DOHH2 (cell line): ENCODE data around the gene ABHD4.

ENCODE experiments used
- H3F3A ChIP-seq: fragments of 200-600 bp; sonication (generic), shearing (Covaris generic); 2 replicates; pipeline ENCODE4 v1.6.0; 2016; ENCODE audit warnings: antibody characterized with exemption, mild to moderate bottlenecking; ENCODE audit not compliant: control insufficient read depth, insufficient read depth
- H3K27ac ChIP-seq: fragments of 200-600 bp; sonication (generic); 2 replicates; pipeline ENCODE4 v1.5.1; 2014; ENCODE audit warnings: low read depth, mild to moderate bottlenecking, low read length, moderate library complexity
- H3K27me3 ChIP-seq: fragments of 200-600 bp; sonication (generic); 2 replicates; pipeline ENCODE4 v1.6.1; 2014; ENCODE audit warnings: mild to moderate bottlenecking, low read length, mixed read lengths; ENCODE audit not compliant: control insufficient read depth
- H3K36me3 ChIP-seq: fragments of 200-600 bp; sonication (generic); 2 replicates; pipeline ENCODE4 v1.6.1; 2014; ENCODE audit warnings: mild to moderate bottlenecking, low read length, moderate library complexity, mixed read lengths; ENCODE audit not compliant: control insufficient read depth
- H3K4me1 ChIP-seq: fragments of 200-600 bp; sonication (generic); 2 replicates; pipeline ENCODE4 v1.6.1; 2014; ENCODE audit warnings: mild to moderate bottlenecking, low read length, mixed read lengths; ENCODE audit not compliant: control insufficient read depth
- H3K4me2 ChIP-seq: fragments of 200-600 bp; sonication (generic); 2 replicates; pipeline ENCODE4 v1.6.0; 2014; ENCODE audit warnings: mild to moderate bottlenecking, low read length, moderate library complexity
- H3K4me3 ChIP-seq: fragments of 200-600 bp; sonication (generic); 2 replicates; pipeline ENCODE4 v1.5.1; 2014; ENCODE audit warnings: mild to moderate bottlenecking, low read length, mixed read lengths
- H3K79me2 ChIP-seq: fragments of 200-600 bp; sonication (generic); 2 replicates; pipeline ENCODE4 v1.6.1; 2014; ENCODE audit warnings: mild to moderate bottlenecking, low read length, mixed read lengths; ENCODE audit not compliant: control insufficient read depth
- H3K9me2 ChIP-seq: fragments of 200-600 bp; sonication (generic); replicated peaks from 2 replicates; pipeline ENCODE4 v1.6.1; 2014; ENCODE audit warnings: mild to moderate bottlenecking, low read length, mixed read lengths; ENCODE audit not compliant: control insufficient read depth
- H3K9me3 ChIP-seq: fragments of 200-600 bp; sonication (generic); 2 replicates; pipeline ENCODE4 v1.6.1; 2014; ENCODE audit warnings: antibody characterized with exemption, low read length, mixed read lengths; ENCODE audit not compliant: control insufficient read depth, insufficient read depth
- H4K20me1 ChIP-seq: fragments of 200-600 bp; sonication (generic); 2 replicates; pipeline ENCODE4 v1.6.0; 2014; ENCODE audit warnings: low read depth, mild to moderate bottlenecking, antibody characterized with exemption, low read length, moderate library complexity; ENCODE audit not compliant: control insufficient read depth, insufficient read depth
- EZH2phosphoT487 ChIP-seq: fragments of 200-600 bp; sonication (generic); IDR thresholded peaks from 2 replicates; pipeline ENCODE4 v1.6.1; 2017; ENCODE audit warnings: borderline replicate concordance, mild to moderate bottlenecking, antibody characterized with exemption, low read length, moderate library complexity, mixed read lengths
- TF ChIP-seq, protein P1 (sequence below): fragments of 200-600 bp; sonication (generic); IDR thresholded peaks from one replicate; pipeline ENCODE4 v1.5.1; 2014; ENCODE audit warnings: antibody characterized with exemption, mild to moderate bottlenecking, low read depth, low read length; ENCODE audit not compliant: poor library complexity, severe bottlenecking

The ABHD4 gene

DNA sequence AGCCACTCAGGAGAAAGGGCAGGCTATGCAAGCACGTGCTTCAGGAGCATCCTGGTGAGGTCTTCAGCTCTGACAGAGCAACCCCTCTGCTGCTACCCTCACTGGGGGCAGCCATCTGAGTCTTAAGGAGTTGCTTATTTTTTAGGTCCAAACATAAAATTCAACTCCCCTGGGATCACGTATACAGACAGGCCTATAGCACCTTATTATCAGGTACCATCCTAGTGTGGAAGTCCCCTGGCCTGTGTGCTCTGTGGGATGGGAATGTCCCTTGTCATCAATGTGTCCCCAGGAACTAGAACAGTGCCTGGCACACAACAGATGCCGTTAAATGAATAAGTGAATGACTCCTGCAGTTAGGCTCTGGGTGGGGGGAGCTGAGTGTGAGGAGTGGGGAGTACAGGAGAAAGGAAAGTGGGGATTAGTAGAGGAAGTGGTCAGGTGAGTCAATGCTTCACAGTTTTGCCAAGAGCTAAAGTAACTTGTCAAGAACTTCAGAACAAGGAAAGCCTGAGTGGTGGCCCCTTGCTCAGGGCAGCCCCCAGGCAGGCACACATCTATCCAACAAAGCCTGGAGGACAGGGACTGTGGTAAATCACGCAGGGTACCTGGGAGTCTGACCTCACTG lies 42.6 kb upstream of the ABHD4 start:
- H3K4me1 ChIP-seq: peaks cover 95% of the 10 kb centered on the region
- no peaks in the 10 kb centered on the region for H3K9me3 ChIP-seq
- TF ChIP-seq, protein P1, sequence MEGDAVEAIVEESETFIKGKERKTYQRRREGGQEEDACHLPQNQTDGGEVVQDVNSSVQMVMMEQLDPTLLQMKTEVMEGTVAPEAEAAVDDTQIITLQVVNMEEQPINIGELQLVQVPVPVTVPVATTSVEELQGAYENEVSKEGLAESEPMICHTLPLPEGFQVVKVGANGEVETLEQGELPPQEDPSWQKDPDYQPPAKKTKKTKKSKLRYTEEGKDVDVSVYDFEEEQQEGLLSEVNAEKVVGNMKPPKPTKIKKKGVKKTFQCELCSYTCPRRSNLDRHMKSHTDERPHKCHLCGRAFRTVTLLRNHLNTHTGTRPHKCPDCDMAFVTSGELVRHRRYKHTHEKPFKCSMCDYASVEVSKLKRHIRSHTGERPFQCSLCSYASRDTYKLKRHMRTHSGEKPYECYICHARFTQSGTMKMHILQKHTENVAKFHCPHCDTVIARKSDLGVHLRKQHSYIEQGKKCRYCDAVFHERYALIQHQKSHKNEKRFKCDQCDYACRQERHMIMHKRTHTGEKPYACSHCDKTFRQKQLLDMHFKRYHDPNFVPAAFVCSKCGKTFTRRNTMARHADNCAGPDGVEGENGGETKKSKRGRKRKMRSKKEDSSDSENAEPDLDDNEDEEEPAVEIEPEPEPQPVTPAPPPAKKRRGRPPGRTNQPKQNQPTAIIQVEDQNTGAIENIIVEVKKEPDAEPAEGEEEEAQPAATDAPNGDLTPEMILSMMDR: no peak
- no peak for TF ChIP-seq EZH2phosphoT487
- H3K79me2 ChIP-seq: peaks cover 2% of the 10 kb centered on the region; the same call in 1 of the 2 replicates
- H3K4me3 ChIP-seq: peak overlapping the region; percentile 66
- H3K4me2 ChIP-seq: peak overlapping the region; percentile 85
- no peaks in the 10 kb centered on the region for H3K9me2 ChIP-seq
- H3F3A ChIP-seq: peaks cover 26% of the 10 kb centered on the region
- no peaks in the 10 kb centered on the region for H3K27me3 ChIP-seq
- H3K27ac ChIP-seq: peak overlapping the region; percentile 99
- peaks cover 55% of the 10 kb centered on the region for H3K36me3 ChIP-seq
- no peaks in the 10 kb centered on the region for H4K20me1 ChIP-seq

DNA sequence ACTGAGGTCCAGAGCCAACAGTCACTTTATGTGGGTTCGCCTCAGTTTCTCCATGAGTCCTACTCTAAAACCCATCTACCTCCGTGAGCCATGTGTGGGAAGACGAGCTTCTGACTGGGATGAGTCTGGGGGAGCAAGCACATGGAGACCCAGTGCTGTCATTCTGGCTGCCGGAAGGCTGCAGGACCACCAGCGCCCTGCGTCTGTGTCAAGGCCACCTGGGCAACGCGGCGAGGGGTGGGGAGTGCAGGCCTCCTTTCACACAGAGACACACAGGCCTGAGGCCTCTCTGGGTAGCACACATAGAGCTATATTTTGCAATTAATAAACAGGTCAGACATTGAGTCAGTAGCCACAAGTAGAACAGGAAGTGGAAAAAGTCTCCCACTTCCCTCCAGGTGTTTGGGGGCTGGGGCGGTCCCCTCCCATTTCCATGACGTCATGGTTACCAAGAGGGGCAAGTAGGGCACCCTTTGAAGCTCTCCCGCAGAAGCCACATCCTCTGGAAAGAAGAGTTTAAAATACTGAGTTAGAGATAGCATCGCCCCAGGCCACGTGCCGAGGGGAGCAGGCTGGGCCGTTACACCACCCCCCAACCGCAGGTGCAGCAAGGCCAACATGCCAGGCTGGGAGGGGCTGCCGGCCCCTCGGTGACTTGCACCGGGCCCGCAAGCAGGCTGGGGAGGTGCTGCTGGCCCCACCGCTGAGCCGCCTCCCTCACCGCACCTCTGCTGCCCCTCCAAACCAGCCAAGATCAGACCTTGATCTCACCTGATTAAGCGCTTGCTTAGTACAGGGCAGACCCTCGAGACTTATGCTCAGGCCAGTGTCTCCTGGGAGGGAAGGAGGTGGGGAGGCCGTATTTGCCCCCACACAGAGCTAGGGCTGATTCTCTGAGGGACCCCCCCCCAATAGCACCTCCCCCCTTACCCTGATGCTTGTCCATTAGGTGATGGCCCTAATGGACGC lies 41.8 kb upstream of the ABHD4 start:
- H3K4me1 ChIP-seq: peaks cover 95% of the 10 kb centered on the region
- TF ChIP-seq, protein P1: no peak
- no peak for TF ChIP-seq EZH2phosphoT487
- peaks cover 47% of the 10 kb centered on the region for H3K36me3 ChIP-seq
- no peaks in the 10 kb centered on the region for H3K27me3 ChIP-seq
- H3K9me3 ChIP-seq: no peaks in the 10 kb centered on the region
- peaks cover 30% of the 10 kb centered on the region for H3F3A ChIP-seq
- peak overlapping the region; percentile 94 for H3K4me2 ChIP-seq
- peak overlapping the region; percentile 77 for H3K4me3 ChIP-seq
- H4K20me1 ChIP-seq: no peaks in the 10 kb centered on the region
- H3K27ac ChIP-seq: peak overlapping the region; percentile 99
- H3K9me2 ChIP-seq: no peaks in the 10 kb centered on the region
- H3K79me2 ChIP-seq: no peaks in the 10 kb centered on the region

DNA sequence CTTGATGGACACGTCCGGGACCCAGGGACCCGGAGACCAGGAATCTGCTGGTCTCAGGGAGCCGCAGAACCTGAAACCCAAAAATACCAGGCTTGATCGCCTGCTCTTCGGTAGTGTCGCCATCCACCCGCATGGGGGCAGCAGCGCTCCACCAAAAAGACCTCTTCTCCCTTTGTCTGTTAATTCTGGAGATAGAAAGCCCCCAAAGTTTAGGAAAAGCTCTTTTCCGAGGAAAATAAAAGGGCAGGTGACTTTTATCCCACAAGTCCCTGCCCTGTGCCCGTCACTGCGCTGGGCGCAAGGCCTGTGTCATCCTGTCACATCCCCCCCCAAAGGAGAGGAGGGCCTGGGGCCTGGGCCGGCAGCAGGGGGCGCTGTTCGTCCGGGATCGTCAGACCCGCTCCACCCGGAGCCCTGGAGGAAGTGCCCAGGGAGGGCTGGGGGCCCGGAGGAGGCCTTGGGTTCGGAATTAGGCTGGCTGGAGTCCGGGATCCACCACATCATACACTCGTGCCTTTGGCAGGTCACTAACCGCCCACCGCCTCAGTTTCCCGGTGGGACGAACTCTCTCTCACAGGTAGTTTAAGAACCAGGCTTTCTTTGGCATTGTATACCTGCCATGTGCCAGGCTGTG lies 41.0 kb upstream of the ABHD4 start:
- H3K9me2 ChIP-seq: no peaks in the 10 kb centered on the region
- no peaks in the 10 kb centered on the region for H3K9me3 ChIP-seq
- H3K36me3 ChIP-seq: peaks cover 39% of the 10 kb centered on the region
- no peaks in the 10 kb centered on the region for H4K20me1 ChIP-seq
- H3K4me1 ChIP-seq: peaks cover 95% of the 10 kb centered on the region
- H3K4me2 ChIP-seq: peak overlapping the region; percentile 94
- H3K4me3 ChIP-seq: peak overlapping the region; percentile 77
- H3K27me3 ChIP-seq: no peaks in the 10 kb centered on the region
- TF ChIP-seq, protein P1: peak; percentile 100
- TF ChIP-seq EZH2phosphoT487: no peak
- peaks cover 38% of the 10 kb centered on the region for H3F3A ChIP-seq
- peak overlapping the region; percentile 99 for H3K27ac ChIP-seq
- H3K79me2 ChIP-seq: no peaks in the 10 kb centered on the region
